NCI-H1436 (cell line): ENCODE measurements around the gene FABP1.

Experiments
- DNase-seq: peaks from one replicate; lab custom pipeline; 2025; lab: John Stamatoyannopoulos, UW

Gene FABP1

GRCh38 chr2:88081924-88082608 is 45.8 kb downstream of the FABP1 start:
- DNase-seq = no peak

DNA sequence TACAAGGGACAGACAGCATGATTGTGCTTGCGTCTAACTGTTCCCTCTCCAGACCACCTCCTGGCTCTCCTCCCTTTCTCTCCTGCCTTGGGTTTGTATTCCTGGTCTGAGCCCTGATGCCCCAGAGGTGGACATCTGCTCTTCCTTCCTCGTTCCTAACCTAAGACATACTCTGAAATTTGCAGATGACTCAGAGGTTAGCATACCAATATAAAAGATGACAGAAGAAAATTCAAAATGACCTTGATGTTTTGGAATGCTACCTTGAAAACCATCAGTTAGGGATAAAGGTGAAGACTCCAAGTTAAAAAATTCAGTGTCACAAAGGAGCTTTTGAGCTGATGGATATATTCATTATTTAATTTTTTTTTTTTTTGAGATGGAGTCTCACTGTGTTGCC is 47.3 kb downstream of the FABP1 start:
- no peak for DNase-seq

DNA sequence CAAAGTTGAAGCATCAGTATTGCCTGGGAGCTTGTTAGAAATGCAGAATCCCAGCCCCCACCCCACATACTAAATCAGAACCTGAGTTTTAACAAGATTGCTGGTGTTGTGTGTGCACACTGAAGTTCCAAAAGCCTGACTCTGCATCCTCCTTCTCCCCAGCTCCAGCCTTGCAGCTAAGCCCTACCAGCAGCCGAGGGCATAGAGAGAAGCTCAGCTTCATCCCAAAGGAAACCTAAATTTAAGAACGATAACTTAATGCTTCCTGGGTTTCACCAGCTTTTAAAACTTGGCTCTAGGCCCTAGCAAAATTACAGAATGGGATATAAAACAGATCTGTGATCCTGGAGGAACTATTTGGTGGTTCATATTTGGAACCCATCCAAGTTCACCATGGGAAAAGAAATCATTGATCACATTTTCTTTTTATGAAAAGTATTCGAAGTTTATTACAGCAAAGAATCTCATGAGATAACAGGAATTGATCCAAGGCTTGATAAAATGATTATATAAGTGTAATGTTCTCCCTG is 49.2 kb downstream of the FABP1 start:
- DNase-seq = no peak

DNA sequence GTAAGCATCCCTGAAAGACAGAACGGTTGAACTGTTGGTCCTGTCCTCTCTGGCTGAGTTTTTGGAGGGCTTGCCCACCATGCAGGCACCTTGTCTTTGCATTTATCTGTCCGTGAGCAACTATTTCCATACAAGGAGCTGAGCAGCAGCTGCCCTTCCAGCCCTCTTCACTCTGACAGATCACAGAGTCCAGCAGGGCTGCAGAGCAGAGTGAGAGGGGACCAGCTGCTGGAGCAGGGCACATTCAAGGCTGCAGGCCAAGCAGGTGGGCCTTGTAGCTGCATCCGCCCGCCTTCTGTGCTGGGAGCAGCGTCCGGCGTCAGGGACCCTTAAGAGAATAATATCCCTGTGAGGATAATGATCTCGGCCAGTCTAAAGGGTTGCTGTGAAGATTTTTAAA is 50.8 kb downstream of the FABP1 start:
- no peak for DNase-seq

GRCh38 chr2:88074854-88075292 is 53.0 kb downstream of the FABP1 start:
- DNase-seq = no peak

DNA sequence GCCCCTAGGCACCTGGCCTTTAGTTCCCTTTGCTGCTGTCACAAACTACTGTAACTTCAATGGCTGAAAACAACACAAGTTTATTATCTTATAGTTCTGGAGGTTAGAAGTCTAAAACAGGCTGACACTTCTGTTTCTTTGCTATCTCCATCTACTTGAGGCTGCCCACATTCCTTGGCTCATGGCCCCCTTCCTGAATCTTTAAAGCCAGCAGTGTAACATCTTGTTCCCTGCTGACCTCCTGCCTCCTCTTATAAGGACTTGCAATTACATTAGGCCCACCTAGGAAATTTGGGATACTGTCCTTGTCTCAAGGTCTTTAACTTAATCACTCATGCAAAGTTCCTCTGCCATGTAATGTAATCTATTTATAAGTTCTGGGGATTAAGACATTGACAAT is 53.7 kb downstream of the FABP1 start:
- no peak for DNase-seq
